H9 (cell line): Measurements from ENCODE around the gene NUP58. TPM values are rescaled to one million over a fixed set of nuclear protein-coding genes. Genes with fewer than 3 reads are reported as not detected.

Experiments used
- DNase-seq: peaks from one replicate; pipeline ENCODE4 v3.0.0-alpha.2; 2017
- H2AFZ ChIP-seq: one replicate; pipeline ENCODE4 v1.6.1; 2013; ENCODE audit warnings: mild to moderate bottlenecking, low read length, control low read depth, moderate library complexity
- H2AK5ac ChIP-seq: 2 replicates; pipeline ENCODE4 v1.6.1; 2013; ENCODE audit warnings: low read length, control low read depth, mixed read lengths; ENCODE audit not compliant: insufficient read length
- H2BK120ac ChIP-seq: one replicate; pipeline ENCODE4 v1.6.1; 2013; ENCODE audit warnings: low read depth, mild to moderate bottlenecking, low read length, control low read depth, inconsistent platforms; ENCODE audit not compliant: poor library complexity, severe bottlenecking
- H2BK12ac ChIP-seq: 2 replicates; pipeline ENCODE4 v1.6.1; 2013; ENCODE audit warnings: low read length, control low read depth, mixed read lengths, low read depth; ENCODE audit not compliant: insufficient read length
- H2BK15ac ChIP-seq: 2 replicates; pipeline ENCODE4 v1.6.1; 2013; ENCODE audit warnings: low read depth, low read length, control low read depth
- H2BK20ac ChIP-seq: one replicate; pipeline ENCODE4 v1.6.1; 2013; ENCODE audit warnings: low read depth, mild to moderate bottlenecking, low read length, control low read depth, inconsistent platforms; ENCODE audit not compliant: poor library complexity, severe bottlenecking
- H2BK5ac ChIP-seq: 2 replicates; pipeline ENCODE4 v1.6.1; 2013; ENCODE audit warnings: low read length, control low read depth, mixed read lengths; ENCODE audit not compliant: insufficient read length
- H3K14ac ChIP-seq: 2 replicates; pipeline ENCODE4 v1.6.1; 2013; ENCODE audit warnings: low read length, control low read depth; ENCODE audit not compliant: insufficient read depth
- H3K18ac ChIP-seq: 2 replicates; pipeline ENCODE4 v1.6.1; 2013; ENCODE audit warnings: low read depth, mild to moderate bottlenecking, mixed read lengths, low read length, control low read depth; ENCODE audit not compliant: insufficient read length
- H3K23ac ChIP-seq: 2 replicates; pipeline ENCODE4 v1.6.1; 2013; ENCODE audit warnings: low read length, control low read depth, mixed read lengths, low read depth; ENCODE audit not compliant: insufficient read length
- H3K23me2 ChIP-seq: 2 replicates; pipeline ENCODE4 v1.6.1; 2013; ENCODE audit warnings: low read depth, mild to moderate bottlenecking, mixed read lengths, low read length, control low read depth; ENCODE audit not compliant: insufficient read length, poor library complexity, severe bottlenecking
- H3K27ac ChIP-seq: 2 replicates; pipeline ENCODE4 v1.5.1; 2013; ENCODE audit warnings: low read length, control low read depth, mixed read lengths, low read depth; ENCODE audit not compliant: insufficient read length
- H3K27me3 ChIP-seq: 2 replicates; pipeline ENCODE4 v1.6.1; 2013; ENCODE audit warnings: low read length, control low read depth, inconsistent platforms; ENCODE audit not compliant: insufficient read depth
- H3K4ac ChIP-seq: 2 replicates; pipeline ENCODE4 v1.6.1; 2013; ENCODE audit warnings: low read depth, mild to moderate bottlenecking, control low read depth, inconsistent platforms, low read length, moderate library complexity
- H3K4me1 ChIP-seq: 2 replicates; pipeline ENCODE4 v1.6.1; 2013; ENCODE audit warnings: low read length, control low read depth, inconsistent platforms; ENCODE audit not compliant: insufficient read depth
- H3K4me2 ChIP-seq: 2 replicates; pipeline ENCODE4 v1.6.1; 2013; ENCODE audit warnings: low read length, control low read depth, mixed read lengths; ENCODE audit not compliant: insufficient read length, insufficient read depth
- H3K56ac ChIP-seq: 2 replicates; pipeline ENCODE4 v1.6.1; 2013; ENCODE audit warnings: low read depth, mild to moderate bottlenecking, mixed read lengths, low read length, control low read depth; ENCODE audit not compliant: insufficient read length
- H3K79me1 ChIP-seq: 2 replicates; pipeline ENCODE4 v1.6.1; 2013; ENCODE audit warnings: low read depth, mild to moderate bottlenecking, moderate library complexity, low read length, control low read depth, inconsistent platforms; ENCODE audit not compliant: insufficient read depth, poor library complexity, severe bottlenecking
- H3K79me2 ChIP-seq: 2 replicates; pipeline ENCODE4 v1.6.1; 2013; ENCODE audit warnings: low read length, control low read depth, inconsistent platforms; ENCODE audit not compliant: insufficient read depth
- H3K9ac ChIP-seq: 2 replicates; pipeline ENCODE4 v1.6.1; 2013; ENCODE audit warnings: low read length, control low read depth, mixed read lengths; ENCODE audit not compliant: insufficient read length; ENCODE audit errors: extremely low read depth
- H3K9me3 ChIP-seq: one replicate; pipeline ENCODE4 v1.6.1; 2013; ENCODE audit warnings: low read depth, low read length, inconsistent platforms; ENCODE audit not compliant: control insufficient read depth
- H3T11ph ChIP-seq: one replicate; pipeline ENCODE4 v1.6.1; 2013; ENCODE audit warnings: mild to moderate bottlenecking, low read length, control low read depth, inconsistent platforms
- H4K20me1 ChIP-seq: one replicate; pipeline ENCODE4 v1.6.1; 2013; ENCODE audit not compliant: control insufficient read depth, insufficient read length, insufficient read depth
- H4K5ac ChIP-seq: 2 replicates; pipeline ENCODE4 v1.6.1; 2013; ENCODE audit warnings: low read depth, mild to moderate bottlenecking, mixed read lengths, low read length, control low read depth; ENCODE audit not compliant: insufficient read length
- H4K8ac ChIP-seq: replicated peaks from 2 replicates; pipeline ENCODE4 v1.6.1; 2013; ENCODE audit warnings: low read length, control low read depth, mixed read lengths, low read depth; ENCODE audit not compliant: insufficient read length
- H4K91ac ChIP-seq: 2 replicates; pipeline ENCODE4 v1.6.1; 2013; ENCODE audit warnings: low read depth, mild to moderate bottlenecking, moderate library complexity, mixed read lengths, low read length, control low read depth; ENCODE audit not compliant: insufficient read length
- H3K27ac Mint-ChIP-seq, 3 experiments: 2 replicates in 2 of 3; 3 replicates in 1 of 3; pipeline ENCODE4 v1.8.0; 2020 to 2021; ENCODE audit warnings: mixed read lengths in 3 of 3, mild to moderate bottlenecking in 1 of 3, moderate library complexity in 1 of 3
- H3K27me3 Mint-ChIP-seq: 2 replicates; pipeline ENCODE4 v1.8.0; 2021; ENCODE audit warnings: low read depth, mild to moderate bottlenecking, moderate library complexity, mixed read lengths
- H3K36me3 Mint-ChIP-seq, 3 experiments: 2 replicates in 2 of 3; 3 replicates in 1 of 3; pipeline ENCODE4 v1.8.0; 2020 to 2021; ENCODE audit warnings: low read depth in 3 of 3, mixed read lengths in 3 of 3; ENCODE audit not compliant: insufficient read depth in 1 of 3
- H3K4me1 Mint-ChIP-seq, 2 experiments: 2 replicates each; pipeline ENCODE4 v1.8.0; 2020; ENCODE audit warnings: mixed read lengths in 2 of 2
- H3K4me3 Mint-ChIP-seq, 2 experiments: 2 replicates in 1 of 2; 3 replicates in 1 of 2; pipeline ENCODE4 v1.8.0; 2020 to 2021; ENCODE audit warnings: mild to moderate bottlenecking in 2 of 2, mixed read lengths in 2 of 2, moderate library complexity in 1 of 2
- H3K9me3 Mint-ChIP-seq, 2 experiments: 2 replicates in 1 of 2; 3 replicates in 1 of 2; pipeline ENCODE4 v1.8.0; 2020; ENCODE audit warnings: mild to moderate bottlenecking in 2 of 2, mixed read lengths in 2 of 2, moderate library complexity in 1 of 2
- CTCF ChIP-seq: fragments of 200-600 bp; sonication (generic); conservative IDR thresholded peaks from 3 replicates; pipeline ENCODE4 v1.8.0; 2021; ENCODE audit warnings: antibody characterized with exemption, mild to moderate bottlenecking
- WGBS: extraction: QIAGEN DNeasy Blood & Tissue Kit; methylation state at CpG from one replicate; pipeline ENCODE4 v1.1.7; 2013; ENCODE audit warnings: missing lambda C conversion rate, low lambda C conversion rate, mixed read lengths; ENCODE audit not compliant: insufficient read length; ENCODE audit errors: extremely low coverage; 5-methylcytosine and 5-hydroxymethylcytosine counted together
- total RNA-seq: library from RNA; stranded (reverse); gene quantifications from 2 replicates; pipeline ENCODE4 v1.2.1, GENCODE V29; 2021

The NUP58 gene
- total RNA-seq, 1 experiment from 2014 or later: 77.6 TPM

GRCh38 chr13:25377244-25377962 lies 76.0 kb downstream of the NUP58 start:
- H3K9me3 Mint-ChIP-seq: no peaks in the 10 kb centered on the region; a peak in 1 of 5 replicates

More at GRCh38 chr13:25377244-25377962, 76.0 kb downstream of the NUP58 start:
- H3K9me3 ChIP-seq: no peaks in the 10 kb centered on the region
- no peaks in the 10 kb centered on the region for H3K79me2 ChIP-seq
- no peak overlapping the region for H3K23ac ChIP-seq
- no peak overlapping the region for H3K4me3 Mint-ChIP-seq
- H2BK120ac ChIP-seq: no peak overlapping the region
- H3K4me1 Mint-ChIP-seq: peaks cover 37 to 44% of the 10 kb centered on the region in 2 experiments
- H4K20me1 ChIP-seq: no peaks in the 10 kb centered on the region
- H3K4me2 ChIP-seq: no peak overlapping the region
- no peak for DNase-seq
- peak overlapping the region in 1 of 3 experiments; percentile 42; a peak in 2 of 7 replicates for H3K27ac Mint-ChIP-seq
- no CpG with 5 or more reads among the region's 7 CpGs for WGBS
- no peak overlapping the region for H4K5ac ChIP-seq
- H3K14ac ChIP-seq: no peak overlapping the region
- H3K27ac ChIP-seq: no peak overlapping the region
- H2BK12ac ChIP-seq: no peak overlapping the region
- no peak overlapping the region for H4K8ac ChIP-seq
- H3K56ac ChIP-seq: no peak overlapping the region
- H2BK20ac ChIP-seq: no peak overlapping the region
- no peak overlapping the region for H3T11ph ChIP-seq
- no peak overlapping the region for H2AK5ac ChIP-seq
- H3K4ac ChIP-seq: no peak overlapping the region
- no peaks in the 10 kb centered on the region; the same call in 1 of the 2 replicates for H3K4me1 ChIP-seq
- no peak overlapping the region for H4K91ac ChIP-seq
- H3K27me3 ChIP-seq: peaks cover 6% of the 10 kb centered on the region; the same call in 1 of the 2 replicates
- no peak overlapping the region for H3K18ac ChIP-seq
- H2AFZ ChIP-seq: no peak overlapping the region
- H3K36me3 Mint-ChIP-seq: no peaks in the 10 kb centered on the region
- no peak overlapping the region for H2BK15ac ChIP-seq
- H2BK5ac ChIP-seq: no peak overlapping the region
- H3K27me3 Mint-ChIP-seq: peaks cover 28% of the 10 kb centered on the region
- no peaks in the 10 kb centered on the region for H3K23me2 ChIP-seq
- no peaks in the 10 kb centered on the region for H3K79me1 ChIP-seq
- TF ChIP-seq CTCF: no peak
- H3K9ac ChIP-seq: no peak overlapping the region
